ENCODE measurements around the gene CUEDC1. TPM values are rescaled to one million over a fixed set of nuclear protein-coding genes. Genes with fewer than 3 reads are reported as not detected.

Gene CUEDC1
- total and polyA plus RNA-seq, 3 experiments from 2014 or later = 0.33 to 0.73 TPM; not detected in 1

- ChIA-PET CTCF (interaction anchor here (0.8 to 2.4 kb wide), 2 partner anchors 9 to 52 kb away, joined by 3 to 7 read pairs; no protein-coding TSS in a partner anchor), POLR2A (interaction anchor here (1.0 to 1.9 kb wide), 3 partner anchors 8 to 137 kb away, joined by 5 to 6 read pairs (median 6); no protein-coding TSS in a partner anchor)
- Mint-ChIP-seq H3K9me3 (no peaks in the 10 kb centered on the region), H3K4me1 (peaks cover 20 to 31% (median 28%) of the 10 kb centered on the region in 3 donors), H3K36me3 (peaks cover 0 to 1% (median 1%) of the 10 kb centered on the region in 3 donors), H3K27ac (peak overlapping the region in 5 of 8 donors; percentile 12 to 89 (median 43)), H3K4me3 (peak overlapping the region; percentile 86 to 94 (median 92)), H3K27me3 (peaks cover 2 to 12% of the 10 kb centered on the region in 2 donors)
- no peak for DNase-seq
- Histone ChIP-seq H3K27me3 (ENCODE audit: insufficient read depth, low read length, poor library complexity, severe bottlenecking) (no peaks in the 10 kb centered on the region), H3K4me1 (ENCODE audit: insufficient read depth, low read length) (peaks cover 22% of the 10 kb centered on the region), H3K9me3 (ENCODE audit: low read length) (no peaks in the 10 kb centered on the region), H3K4me3 (ENCODE audit: low read length) (peak overlapping the region; percentile 70), H3K36me3 (ENCODE audit: insufficient read depth, low read length) (no peaks in the 10 kb centered on the region), H3K27ac (ENCODE audit: low read depth, low read length) (no peak overlapping the region)
Observed at GRCh38 chr17:57947369-57947768, 7.8 kb downstream of the CUEDC1 start.

- H3K27ac Mint-ChIP-seq = peak overlapping the region in 6 of 8 donors; percentile 12 to 90 (median 67)
Observed at GRCh38 chr17:57946798-57947358, 8.3 kb downstream of the CUEDC1 start.

GRCh38 chr17:57945996-57946797, 9.0 kb downstream of the CUEDC1 start:
- H3K9me3 Mint-ChIP-seq = no peaks in the 10 kb centered on the region
- H3K4me1 ChIP-seq (ENCODE audit: insufficient read depth, low read length) = peaks cover 22% of the 10 kb centered on the region
- H3K9me3 ChIP-seq (ENCODE audit: low read length) = no peaks in the 10 kb centered on the region
- no peak for DNase-seq
- H3K27ac Mint-ChIP-seq = peak overlapping the region in 7 of 8 donors; percentile 12 to 90 (median 66)
- CTCF ChIA-PET = interaction anchor here (0.8 to 2.4 kb wide), 2 partner anchors 10 to 53 kb away, joined by 3 to 7 read pairs; no protein-coding TSS in a partner anchor
- POLR2A ChIA-PET = interaction anchor here (1.4 to 1.9 kb wide), 2 partner anchors 10 to 138 kb away, joined by 5 to 6 read pairs; no protein-coding TSS in a partner anchor
- no peak overlapping the region for H3K27ac ChIP-seq (ENCODE audit: low read depth, low read length)
- no peaks in the 10 kb centered on the region for H3K36me3 ChIP-seq (ENCODE audit: insufficient read depth, low read length)
- H3K27me3 Mint-ChIP-seq = peaks cover 0 to 12% of the 10 kb centered on the region in 2 donors
- H3K36me3 Mint-ChIP-seq = peaks cover 0 to 1% (median 1%) of the 10 kb centered on the region in 3 donors
- H3K4me3 ChIP-seq (ENCODE audit: low read length) = peak overlapping the region; percentile 70
- peak overlapping the region; percentile 86 to 94 (median 92) for H3K4me3 Mint-ChIP-seq
- H3K4me1 Mint-ChIP-seq = peaks cover 20 to 30% (median 26%) of the 10 kb centered on the region in 3 donors
- no peaks in the 10 kb centered on the region for H3K27me3 ChIP-seq (ENCODE audit: insufficient read depth, low read length, poor library complexity, severe bottlenecking)

More at GRCh38 chr17:57946798-57947358, 8.3 kb downstream of the CUEDC1 start:
- H3K9me3 Mint-ChIP-seq = no peaks in the 10 kb centered on the region
- no peak overlapping the region for H3K27ac ChIP-seq (ENCODE audit: low read depth, low read length)
- ChIA-PET CTCF (interaction anchor here (0.8 to 2.4 kb wide), 2 partner anchors 9 to 53 kb away, joined by 3 to 7 read pairs; no protein-coding TSS in a partner anchor), POLR2A (interaction anchor here (1.0 to 1.9 kb wide), 3 partner anchors 8 to 137 kb away, joined by 5 to 6 read pairs (median 6); no protein-coding TSS in a partner anchor)
- H3K4me1 ChIP-seq (ENCODE audit: insufficient read depth, low read length) = peaks cover 22% of the 10 kb centered on the region
- H3K36me3 ChIP-seq (ENCODE audit: insufficient read depth, low read length) = no peaks in the 10 kb centered on the region
- H3K4me1 Mint-ChIP-seq = peaks cover 20 to 31% (median 27%) of the 10 kb centered on the region in 3 donors
- H3K4me3 ChIP-seq (ENCODE audit: low read length) = peak overlapping the region; percentile 70
- H3K36me3 Mint-ChIP-seq = peaks cover 0 to 1% (median 1%) of the 10 kb centered on the region in 3 donors
- peak overlapping the region; percentile 86 to 94 (median 92) for H3K4me3 Mint-ChIP-seq
- no peaks in the 10 kb centered on the region for H3K27me3 ChIP-seq (ENCODE audit: insufficient read depth, low read length, poor library complexity, severe bottlenecking)
- H3K9me3 ChIP-seq (ENCODE audit: low read length) = no peaks in the 10 kb centered on the region
- DNase-seq = peak in 3 of 5 donors; percentile 25 to 53 (median 34)
- H3K27me3 Mint-ChIP-seq = peaks cover 1 to 12% of the 10 kb centered on the region in 2 donors

- H3K36me3 Mint-ChIP-seq = peaks cover 0 to 1% (median 1%) of the 10 kb centered on the region in 3 donors
- POLR2A ChIA-PET = no interaction called here
Observed at GRCh38 chr17:57944908-57945307, 10.3 kb downstream of the CUEDC1 start.

GRCh38 chr17:57943645-57944044, 11.6 kb downstream of the CUEDC1 start:
- Mint-ChIP-seq H3K36me3 (peaks cover 0 to 1% (median 1%) of the 10 kb centered on the region in 3 donors), H3K27me3 (peaks cover 2 to 25% of the 10 kb centered on the region in 2 donors), H3K4me3 (no peak overlapping the region), H3K9me3 (no peaks in the 10 kb centered on the region), H3K27ac (no peak overlapping the region), H3K4me1 (peaks cover 18 to 27% (median 23%) of the 10 kb centered on the region in 3 donors)
- ChIA-PET CTCF (no interaction called here), POLR2A (interaction anchor here (0.6 kb wide), 1 partner anchor 408 kb away, joined by 23 read pairs; no protein-coding TSS in a partner anchor)
- Histone ChIP-seq H3K27me3 (ENCODE audit: insufficient read depth, low read length, poor library complexity, severe bottlenecking) (no peaks in the 10 kb centered on the region), H3K27ac (ENCODE audit: low read depth, low read length) (no peak overlapping the region), H3K36me3 (ENCODE audit: insufficient read depth, low read length) (no peaks in the 10 kb centered on the region), H3K4me3 (ENCODE audit: low read length) (no peak overlapping the region), H3K9me3 (ENCODE audit: low read length) (no peaks in the 10 kb centered on the region), H3K4me1 (ENCODE audit: insufficient read depth, low read length) (peaks cover 19% of the 10 kb centered on the region)
- DNase-seq = no peak

More at GRCh38 chr17:57944908-57945307, 10.3 kb downstream of the CUEDC1 start:
- Histone ChIP-seq H3K27me3 (ENCODE audit: insufficient read depth, low read length, poor library complexity, severe bottlenecking) (no peaks in the 10 kb centered on the region), H3K36me3 (ENCODE audit: insufficient read depth, low read length) (no peaks in the 10 kb centered on the region), H3K27ac (ENCODE audit: low read depth, low read length) (no peak overlapping the region), H3K4me3 (ENCODE audit: low read length) (no peak overlapping the region), H3K4me1 (ENCODE audit: insufficient read depth, low read length) (peaks cover 22% of the 10 kb centered on the region), H3K9me3 (ENCODE audit: low read length) (no peaks in the 10 kb centered on the region)
- Mint-ChIP-seq H3K27me3 (peaks cover 2 to 19% of the 10 kb centered on the region in 2 donors), H3K27ac (peak overlapping the region in 1 of 8 donors; percentile 3), H3K9me3 (no peaks in the 10 kb centered on the region), H3K4me3 (no peak overlapping the region), H3K4me1 (peaks cover 20 to 26% (median 25%) of the 10 kb centered on the region in 3 donors)
- CTCF ChIA-PET = no interaction called here
- no peak for DNase-seq

- Mint-ChIP-seq H3K4me3 (no peak overlapping the region), H3K36me3 (peaks cover 0 to 1% (median 1%) of the 10 kb centered on the region in 3 donors), H3K4me1 (peaks cover 14 to 25% (median 20%) of the 10 kb centered on the region in 3 donors), H3K9me3 (no peaks in the 10 kb centered on the region), H3K27ac (no peak overlapping the region), H3K27me3 (peaks cover 3 to 28% of the 10 kb centered on the region in 2 donors)
- no peaks in the 10 kb centered on the region for H3K36me3 ChIP-seq (ENCODE audit: insufficient read depth, low read length)
- H3K9me3 ChIP-seq (ENCODE audit: low read length) = no peaks in the 10 kb centered on the region
- H3K27me3 ChIP-seq (ENCODE audit: insufficient read depth, low read length, poor library complexity, severe bottlenecking) = no peaks in the 10 kb centered on the region
- ChIA-PET CTCF (no interaction called here), POLR2A (interaction anchor here (0.6 to 0.7 kb wide), 2 partner anchors 11 to 408 kb away, joined by 3 to 23 read pairs; no protein-coding TSS in a partner anchor)
- no peak overlapping the region for H3K4me3 ChIP-seq (ENCODE audit: low read length)
- DNase-seq = no peak
- no peak overlapping the region for H3K27ac ChIP-seq (ENCODE audit: low read depth, low read length)
- peaks cover 14% of the 10 kb centered on the region for H3K4me1 ChIP-seq (ENCODE audit: insufficient read depth, low read length)
Observed at GRCh38 chr17:57943140-57943539, 12.1 kb downstream of the CUEDC1 start.

GRCh38 chr17:57941384-57942370, 13.5 kb downstream of the CUEDC1 start:
- H3K27ac Mint-ChIP-seq = no peak overlapping the region
- no peak overlapping the region for H3K27ac ChIP-seq (ENCODE audit: low read depth, low read length)
- ChIA-PET POLR2A (no interaction called here), CTCF (no interaction called here)
- peaks cover 4 to 31% of the 10 kb centered on the region in 2 donors for H3K27me3 Mint-ChIP-seq
- H3K27me3 ChIP-seq (ENCODE audit: insufficient read depth, low read length, poor library complexity, severe bottlenecking) = no peaks in the 10 kb centered on the region
- H3K4me1 ChIP-seq (ENCODE audit: insufficient read depth, low read length) = peaks cover 6% of the 10 kb centered on the region
- no peak overlapping the region for H3K4me3 Mint-ChIP-seq
- H3K4me3 ChIP-seq (ENCODE audit: low read length) = no peak overlapping the region
- H3K36me3 ChIP-seq (ENCODE audit: insufficient read depth, low read length) = no peaks in the 10 kb centered on the region
- peaks cover 8 to 18% (median 13%) of the 10 kb centered on the region in 3 donors for H3K4me1 Mint-ChIP-seq
- peaks cover 0 to under 1% (median 0%) of the 10 kb centered on the region in 3 donors for H3K36me3 Mint-ChIP-seq
- H3K9me3 Mint-ChIP-seq = no peaks in the 10 kb centered on the region
- no peaks in the 10 kb centered on the region for H3K9me3 ChIP-seq (ENCODE audit: low read length)
- no peak for DNase-seq

Measured in CD8-positive, alpha-beta memory T cell (primary cell).